ENCODE data around the gene C19orf73. TPM values are rescaled to one million over a fixed set of nuclear protein-coding genes. Genes with fewer than 3 reads are reported as not detected.

C19orf73 gene
- total RNA-seq, 1 donor from 2014 or later, result 1.4 TPM

GRCh38 chr19:49161987-49162386 lies 43.0 kb upstream of the C19orf73 start:
- Histone ChIP-seq H3K36me3 (peaks cover 4% of the 10 kb centered on the region), H3K27me3 (ENCODE audit: low read depth) (no peaks in the 10 kb centered on the region), H3K27ac (no peak overlapping the region), H3K9me3 (no peaks in the 10 kb centered on the region), H3K4me1 (peaks cover 37% of the 10 kb centered on the region), H3K4me3 (no peak overlapping the region)
- TF ChIP-seq CTCF (IDR thresholded peaks at IDR 0.05), result no peak
- DNase-seq (no peak), ATAC-seq (no peak)
- intact Hi-C loops (cut with DNase I), result no loop called here

GRCh38 chr19:49160450-49161189 lies 41.7 kb upstream of the C19orf73 start:
- Histone ChIP-seq H3K36me3 (peaks cover 4% of the 10 kb centered on the region), H3K9me3 (no peaks in the 10 kb centered on the region), H3K27ac (no peak overlapping the region), H3K4me1 (peaks cover 31% of the 10 kb centered on the region), H3K4me3 (no peak overlapping the region), H3K27me3 (ENCODE audit: low read depth) (no peaks in the 10 kb centered on the region)
- intact Hi-C loops (cut with DNase I), result no loop called here
- DNase-seq (no peak), ATAC-seq (no peak)
- no peak for TF ChIP-seq CTCF (IDR thresholded peaks at IDR 0.05)

- Histone ChIP-seq H3K27ac (peak within 1 kb of the TSS; percentile 85), H3K4me3 (peak within 1 kb of the TSS; percentile 95), H3K27me3 (ENCODE audit: low read depth) (no peaks in the 10 kb centered on the region), H3K4me1 (peaks cover 18% of the 10 kb centered on the region), H3K9me3 (no peaks in the 10 kb centered on the region), H3K36me3 (peaks cover 4% of the 10 kb centered on the region)
- no peak for TF ChIP-seq CTCF (IDR thresholded peaks at IDR 0.05)
- DNase-seq (peak; percentile 94), ATAC-seq (peak; percentile 96 to 98)
- intact Hi-C loops (cut with DNase I), result no loop called here
Measured at GRCh38 chr19:49157445-49158224, 38.7 kb upstream of the C19orf73 start, which contains the start of gene TRPM4. TRPM4 (plus strand) TSS chr19:49157792; CDS start chr19:49157867, 75 bp downstream.

GRCh38 chr19:49155820-49156346 lies 36.9 kb upstream of the C19orf73 start:
- no peak for ATAC-seq
- no peaks in the 10 kb centered on the region for H3K36me3 ChIP-seq
- DNase-seq, result no peak
- H3K27me3 ChIP-seq (ENCODE audit: low read depth), result no peaks in the 10 kb centered on the region
- TF ChIP-seq CTCF (IDR thresholded peaks at IDR 0.05), result no peak
- no peaks in the 10 kb centered on the region for H3K9me3 ChIP-seq
- intact Hi-C loops (cut with DNase I), result no loop called here
- H3K4me1 ChIP-seq, result peaks cover 31% of the 10 kb centered on the region
- H3K27ac ChIP-seq, result no peak overlapping the region
- H3K4me3 ChIP-seq, result no peak overlapping the region

GRCh38 chr19:49155005-49155819 lies 36.3 kb upstream of the C19orf73 start, which contains the start of gene HRC:
HRC (minus strand) TSS chr19:49155396; CDS start chr19:49155237, 159 bp downstream.
- Histone ChIP-seq H3K4me3 (no peak within 1 kb of the TSS), H3K36me3 (no peaks in the 10 kb centered on the region), H3K9me3 (no peaks in the 10 kb centered on the region), H3K27ac (no peak within 1 kb of the TSS), H3K27me3 (ENCODE audit: low read depth) (no peaks in the 10 kb centered on the region), H3K4me1 (peaks cover 37% of the 10 kb centered on the region)
- TF ChIP-seq CTCF (IDR thresholded peaks at IDR 0.05), result no peak
- DNase-seq (no peak), ATAC-seq (no peak)
- intact Hi-C loops (cut with DNase I), result no loop called here
